ENCODE results near the gene MAP2K6. TPM values are rescaled to one million over a fixed set of nuclear protein-coding genes. Genes with fewer than 3 reads are reported as not detected.
A peak's percentile ranks its signal among the peaks of the same experiment; 100 is the strongest.

The MAP2K6 gene
- 39.6 TPM for polyA plus RNA-seq (2013, experiment 1 of 2)
- polyA plus RNA-seq (2013, experiment 2 of 2), result 40.7 TPM

- H3K4me3 ChIP-seq (ENCODE audit: low read length in 2 of 2), result peak within 1 kb of the TSS; percentile 56 to 87
- no peak within 1 kb of the TSS for H2BK15ac ChIP-seq (ENCODE audit: low read length)
- no peak within 1 kb of the TSS for H4K8ac ChIP-seq (ENCODE audit: low read depth, low read length)
- no peaks in the 10 kb centered on the region for H3K27me3 ChIP-seq (ENCODE audit: control insufficient read depth in 3 of 3, insufficient read depth in 3 of 3, low read depth in 1 of 3, low read length in 3 of 3)
- H3K14ac ChIP-seq (ENCODE audit: low read length), result no peak within 1 kb of the TSS
- H3K9me3 ChIP-seq (replicated peaks in 1 of 2; ENCODE audit: control insufficient read depth in 2 of 2, insufficient read depth in 1 of 2, low read depth in 1 of 2, low read length in 2 of 2), result no peaks in the 10 kb centered on the region
- no peak within 1 kb of the TSS for H4K91ac ChIP-seq (ENCODE audit: low read depth, low read length, poor library complexity)
- no peaks in the 10 kb centered on the region for H3K79me1 ChIP-seq (ENCODE audit: low read depth, low read length)
- no CpG with 5 or more reads among the region's 27 CpGs for WGBS, 2 donors (ENCODE audit: extremely low coverage in 2 of 2, insufficient read length in 2 of 2, insufficient replicate concordance in 1 of 2)
- H3K4me2 ChIP-seq (ENCODE audit: insufficient read depth, low read length, poor library complexity, severe bottlenecking), result peak within 1 kb of the TSS; percentile 61
- H3K4ac ChIP-seq (ENCODE audit: low read length), result no peak within 1 kb of the TSS
- H3K9ac ChIP-seq (ENCODE audit: low read depth, low read length, poor library complexity), result peak within 1 kb of the TSS; percentile 82
- no peak within 1 kb of the TSS for H2BK120ac ChIP-seq (ENCODE audit: low read depth, low read length)
- no peak within 1 kb of the TSS for H3K23ac ChIP-seq (ENCODE audit: low read depth, low read length, poor library complexity)
- no peaks in the 10 kb centered on the region for H3K36me3 ChIP-seq (replicated peaks in 1 of 2; ENCODE audit: control insufficient read depth in 2 of 2, insufficient read depth in 2 of 2, low read length in 2 of 2)
- peak within 1 kb of the TSS; percentile 86 for H3K18ac ChIP-seq (ENCODE audit: low read length)
- H3K27ac ChIP-seq (replicated peaks; ENCODE audit: low read length), result peak within 1 kb of the TSS; percentile 88
- H2AK5ac ChIP-seq (ENCODE audit: low read depth, low read length), result no peak within 1 kb of the TSS
- H3K4me1 ChIP-seq (ENCODE audit: control insufficient read depth in 2 of 2, insufficient read depth in 1 of 2, low read depth in 1 of 2, low read length in 2 of 2), result peaks cover 9 to 12% of the 10 kb centered on the region in 2 donors
- DNase-seq (ENCODE audit: low spot score), result peak; percentile 74
- no peak within 1 kb of the TSS for H2BK5ac ChIP-seq (ENCODE audit: low read length)
- no peak within 1 kb of the TSS for H2BK12ac ChIP-seq (ENCODE audit: low read length)
- peak within 1 kb of the TSS; percentile 87 for H2AFZ ChIP-seq (ENCODE audit: low read length)
Observed at GRCh38 chr17:69414408-69415274, at the start of gene MAP2K6. Gene MAP2K6 (plus strand): TSS chr17:69414697. CDS start chr17:69414985, 288 bp downstream.

GRCh38 chr17:69367298-69367697 lies 47.2 kb upstream of the MAP2K6 start:
- Histone ChIP-seq H3K4me3 (ENCODE audit: low read length in 2 of 2) (no peak overlapping the region), H4K91ac (ENCODE audit: low read depth, low read length, poor library complexity) (no peak overlapping the region), H3K36me3 (replicated peaks in 1 of 2; ENCODE audit: control insufficient read depth in 2 of 2, insufficient read depth in 2 of 2, low read length in 2 of 2) (no peaks in the 10 kb centered on the region), H3K18ac (ENCODE audit: low read length) (no peak overlapping the region), H3K4ac (ENCODE audit: low read length) (no peak overlapping the region), H3K23ac (ENCODE audit: low read depth, low read length, poor library complexity) (no peak overlapping the region), H2AFZ (ENCODE audit: low read length) (no peak overlapping the region), H2BK120ac (ENCODE audit: low read depth, low read length) (no peak overlapping the region), H3K4me2 (ENCODE audit: insufficient read depth, low read length, poor library complexity, severe bottlenecking) (no peak overlapping the region), H3K4me1 (ENCODE audit: control insufficient read depth in 2 of 2, insufficient read depth in 1 of 2, low read depth in 1 of 2, low read length in 2 of 2) (no peaks in the 10 kb centered on the region), H3K14ac (ENCODE audit: low read length) (no peak overlapping the region), H3K9ac (ENCODE audit: low read depth, low read length, poor library complexity) (no peak overlapping the region), H3K9me3 (replicated peaks in 1 of 2; ENCODE audit: control insufficient read depth in 2 of 2, insufficient read depth in 1 of 2, low read depth in 1 of 2, low read length in 2 of 2) (no peaks in the 10 kb centered on the region), H3K79me1 (ENCODE audit: low read depth, low read length) (no peaks in the 10 kb centered on the region), H3K27me3 (ENCODE audit: control insufficient read depth in 3 of 3, insufficient read depth in 3 of 3, low read depth in 1 of 3, low read length in 3 of 3) (no peaks in the 10 kb centered on the region), H4K8ac (ENCODE audit: low read depth, low read length) (no peak overlapping the region), H2AK5ac (ENCODE audit: low read depth, low read length) (no peak overlapping the region), H3K27ac (replicated peaks; ENCODE audit: low read length) (no peak overlapping the region), H2BK15ac (ENCODE audit: low read length) (no peak overlapping the region), H2BK5ac (ENCODE audit: low read length) (no peak overlapping the region), H2BK12ac (ENCODE audit: low read length) (no peak overlapping the region)
- DNase-seq (ENCODE audit: low spot score), result no peak
- WGBS, 2 donors (ENCODE audit: extremely low coverage in 2 of 2, insufficient read length in 2 of 2, insufficient replicate concordance in 1 of 2), result no CpG with 5 or more reads among the region's 3 CpGs

- Histone ChIP-seq H2BK5ac (ENCODE audit: low read length) (no peak overlapping the region), H2BK12ac (ENCODE audit: low read length) (no peak overlapping the region), H2BK15ac (ENCODE audit: low read length) (no peak overlapping the region), H3K4me3 (ENCODE audit: low read length in 2 of 2) (no peak overlapping the region), H3K4me1 (ENCODE audit: control insufficient read depth in 2 of 2, insufficient read depth in 1 of 2, low read depth in 1 of 2, low read length in 2 of 2) (no peaks in the 10 kb centered on the region), H3K27me3 (ENCODE audit: control insufficient read depth in 3 of 3, insufficient read depth in 3 of 3, low read depth in 1 of 3, low read length in 3 of 3) (no peaks in the 10 kb centered on the region), H3K23ac (ENCODE audit: low read depth, low read length, poor library complexity) (no peak overlapping the region), H3K79me1 (ENCODE audit: low read depth, low read length) (no peaks in the 10 kb centered on the region), H3K18ac (ENCODE audit: low read length) (no peak overlapping the region), H3K4ac (ENCODE audit: low read length) (no peak overlapping the region), H3K36me3 (replicated peaks in 1 of 2; ENCODE audit: control insufficient read depth in 2 of 2, insufficient read depth in 2 of 2, low read length in 2 of 2) (no peaks in the 10 kb centered on the region), H3K14ac (ENCODE audit: low read length) (no peak overlapping the region), H4K8ac (ENCODE audit: low read depth, low read length) (no peak overlapping the region), H4K91ac (ENCODE audit: low read depth, low read length, poor library complexity) (no peak overlapping the region), H3K9ac (ENCODE audit: low read depth, low read length, poor library complexity) (no peak overlapping the region), H2BK120ac (ENCODE audit: low read depth, low read length) (no peak overlapping the region), H2AK5ac (ENCODE audit: low read depth, low read length) (no peak overlapping the region), H3K9me3 (replicated peaks in 1 of 2; ENCODE audit: control insufficient read depth in 2 of 2, insufficient read depth in 1 of 2, low read depth in 1 of 2, low read length in 2 of 2) (no peaks in the 10 kb centered on the region), H2AFZ (ENCODE audit: low read length) (no peak overlapping the region), H3K27ac (replicated peaks; ENCODE audit: low read length) (no peak overlapping the region), H3K4me2 (ENCODE audit: insufficient read depth, low read length, poor library complexity, severe bottlenecking) (no peak overlapping the region)
- no CpG with 5 or more reads among the region's 2 CpGs for WGBS, 2 donors (ENCODE audit: extremely low coverage in 2 of 2, insufficient read length in 2 of 2, insufficient replicate concordance in 1 of 2)
- DNase-seq (ENCODE audit: low spot score), result no peak
Observed at GRCh38 chr17:69373069-69373468, 41.4 kb upstream of the MAP2K6 start.

- Histone ChIP-seq H2BK120ac (ENCODE audit: low read depth, low read length) (no peak overlapping the region), H3K36me3 (replicated peaks in 1 of 2; ENCODE audit: control insufficient read depth in 2 of 2, insufficient read depth in 2 of 2, low read length in 2 of 2) (no peaks in the 10 kb centered on the region), H2AFZ (ENCODE audit: low read length) (no peak overlapping the region), H3K18ac (ENCODE audit: low read length) (no peak overlapping the region), H3K9ac (ENCODE audit: low read depth, low read length, poor library complexity) (no peak overlapping the region), H2BK15ac (ENCODE audit: low read length) (no peak overlapping the region), H4K8ac (ENCODE audit: low read depth, low read length) (no peak overlapping the region), H2BK12ac (ENCODE audit: low read length) (no peak overlapping the region), H3K9me3 (replicated peaks in 1 of 2; ENCODE audit: control insufficient read depth in 2 of 2, insufficient read depth in 1 of 2, low read depth in 1 of 2, low read length in 2 of 2) (no peaks in the 10 kb centered on the region), H3K4me2 (ENCODE audit: insufficient read depth, low read length, poor library complexity, severe bottlenecking) (no peak overlapping the region), H4K91ac (ENCODE audit: low read depth, low read length, poor library complexity) (no peak overlapping the region), H3K4me1 (ENCODE audit: control insufficient read depth in 2 of 2, insufficient read depth in 1 of 2, low read depth in 1 of 2, low read length in 2 of 2) (no peaks in the 10 kb centered on the region), H3K27ac (replicated peaks; ENCODE audit: low read length) (no peak overlapping the region), H3K79me1 (ENCODE audit: low read depth, low read length) (no peaks in the 10 kb centered on the region), H3K23ac (ENCODE audit: low read depth, low read length, poor library complexity) (no peak overlapping the region), H3K27me3 (ENCODE audit: control insufficient read depth in 3 of 3, insufficient read depth in 3 of 3, low read depth in 1 of 3, low read length in 3 of 3) (no peaks in the 10 kb centered on the region), H3K4ac (ENCODE audit: low read length) (no peak overlapping the region), H3K4me3 (ENCODE audit: low read length in 2 of 2) (no peak overlapping the region), H3K14ac (ENCODE audit: low read length) (no peak overlapping the region), H2AK5ac (ENCODE audit: low read depth, low read length) (no peak overlapping the region), H2BK5ac (ENCODE audit: low read length) (no peak overlapping the region)
- DNase-seq (ENCODE audit: low spot score), result no peak
- no CpG with 5 or more reads among the region's 2 CpGs for WGBS, 2 donors (ENCODE audit: extremely low coverage in 2 of 2, insufficient read length in 2 of 2, insufficient replicate concordance in 1 of 2)
Observed at GRCh38 chr17:69375229-69375628, 39.3 kb upstream of the MAP2K6 start.
